ENCODE data around the gene THEMIS. TPM values are rescaled to one million over a fixed set of nuclear protein-coding genes. Genes with fewer than 3 reads are reported as not detected.

THEMIS gene
- total and polyA plus RNA-seq, 10 of the 15 experiments (the other 5 are each of a cell fraction or from before 2014, with no cell fraction given): 0.06 to 1.5 (median 0.08) TPM; not detected in 6

DNA sequence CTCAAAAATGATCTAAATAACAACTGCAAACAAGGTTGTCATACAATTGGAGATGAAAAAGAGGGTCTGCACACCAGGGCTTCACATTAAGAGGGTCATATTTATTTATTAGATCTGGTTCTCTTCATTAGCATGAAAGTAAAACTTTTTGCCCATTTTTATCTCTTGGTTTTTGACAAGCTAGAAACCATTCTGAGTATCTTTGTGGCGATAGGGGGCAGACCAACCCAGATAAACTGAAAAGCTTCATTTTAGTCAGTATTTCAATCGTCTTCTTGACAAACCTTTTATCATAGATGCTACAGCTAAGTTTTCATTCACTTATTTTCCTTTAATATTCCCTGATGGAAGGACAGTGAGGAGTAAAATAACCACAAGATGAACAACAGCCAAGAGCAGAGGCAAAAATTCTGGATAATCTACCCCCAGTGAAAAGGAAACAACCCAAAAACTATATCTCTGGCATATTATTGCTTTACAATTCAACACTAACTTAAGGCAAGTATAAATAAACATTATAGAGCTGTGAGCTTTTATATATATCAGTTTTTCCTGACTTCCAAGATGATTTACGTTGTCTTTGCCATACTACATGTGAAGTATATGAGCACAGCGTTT is 45.2 kb downstream of the THEMIS start:
- DNase-seq (ENCODE audit: low read depth, low spot score) (no peak), FAIRE-seq (no peak), ATAC-seq (peak; percentile 82)
- Histone ChIP-seq H3K27ac (ENCODE audit: control insufficient read depth, insufficient read depth) (no peak overlapping the region), H3K4me3 (no peak overlapping the region), H3K27me3 (replicated peaks in 1 of 2; ENCODE audit: control insufficient read depth in 2 of 2, insufficient read depth in 2 of 2, low read length in 1 of 2) (no peaks in the 10 kb centered on the region), H3K9me3 (replicated peaks; ENCODE audit: control insufficient read depth, insufficient read depth, low read length) (no peaks in the 10 kb centered on the region), H4K20me1 (ENCODE audit: control insufficient read depth, insufficient read depth) (no peaks in the 10 kb centered on the region), H3K9ac (ENCODE audit: control insufficient read depth, insufficient read depth, low read length) (no peak overlapping the region), H3K79me2 (ENCODE audit: control insufficient read depth, insufficient read depth, low read length) (no peaks in the 10 kb centered on the region), H3K4me1 (ENCODE audit: control insufficient read depth, insufficient read depth, low read length) (no peaks in the 10 kb centered on the region), H3K36me3 (ENCODE audit: control insufficient read depth in 2 of 2, insufficient read depth in 2 of 2, low read length in 1 of 2) (no peaks in the 10 kb centered on the region), H3K4me2 (ENCODE audit: control insufficient read depth, insufficient read depth) (no peak overlapping the region), H2AFZ (ENCODE audit: control insufficient read depth, low read depth, low read length) (no peak overlapping the region)
- in situ Hi-C loops (cut with MboI): no loop called here
- intact Hi-C loops (cut with micrococcal nuclease; ENCODE audit: unreplicated experiment): loop anchor here (1.0 to 10.0 kb wide), 5 partner anchors 97 to 875 kb away; no protein-coding TSS in a partner anchor
- TF ChIP-seq, protein P1, sequence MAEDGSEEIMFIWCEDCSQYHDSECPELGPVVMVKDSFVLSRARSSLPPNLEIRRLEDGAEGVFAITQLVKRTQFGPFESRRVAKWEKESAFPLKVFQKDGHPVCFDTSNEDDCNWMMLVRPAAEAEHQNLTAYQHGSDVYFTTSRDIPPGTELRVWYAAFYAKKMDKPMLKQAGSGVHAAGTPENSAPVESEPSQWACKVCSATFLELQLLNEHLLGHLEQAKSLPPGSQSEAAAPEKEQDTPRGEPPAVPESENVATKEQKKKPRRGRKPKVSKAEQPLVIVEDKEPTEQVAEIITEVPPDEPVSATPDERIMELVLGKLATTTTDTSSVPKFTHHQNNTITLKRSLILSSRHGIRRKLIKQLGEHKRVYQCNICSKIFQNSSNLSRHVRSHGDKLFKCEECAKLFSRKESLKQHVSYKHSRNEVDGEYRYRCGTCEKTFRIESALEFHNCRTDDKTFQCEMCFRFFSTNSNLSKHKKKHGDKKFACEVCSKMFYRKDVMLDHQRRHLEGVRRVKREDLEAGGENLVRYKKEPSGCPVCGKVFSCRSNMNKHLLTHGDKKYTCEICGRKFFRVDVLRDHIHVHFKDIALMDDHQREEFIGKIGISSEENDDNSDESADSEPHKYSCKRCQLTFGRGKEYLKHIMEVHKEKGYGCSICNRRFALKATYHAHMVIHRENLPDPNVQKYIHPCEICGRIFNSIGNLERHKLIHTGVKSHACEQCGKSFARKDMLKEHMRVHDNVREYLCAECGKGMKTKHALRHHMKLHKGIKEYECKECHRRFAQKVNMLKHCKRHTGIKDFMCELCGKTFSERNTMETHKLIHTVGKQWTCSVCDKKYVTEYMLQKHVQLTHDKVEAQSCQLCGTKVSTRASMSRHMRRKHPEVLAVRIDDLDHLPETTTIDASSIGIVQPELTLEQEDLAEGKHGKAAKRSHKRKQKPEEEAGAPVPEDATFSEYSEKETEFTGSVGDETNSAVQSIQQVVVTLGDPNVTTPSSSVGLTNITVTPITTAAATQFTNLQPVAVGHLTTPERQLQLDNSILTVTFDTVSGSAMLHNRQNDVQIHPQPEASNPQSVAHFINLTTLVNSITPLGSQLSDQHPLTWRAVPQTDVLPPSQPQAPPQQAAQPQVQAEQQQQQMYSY (CRISPR knock-in tag; IDR thresholded peaks at IDR 0.05): no peak
- TF ChIP-seq POLR2AphosphoS5 (IDR thresholded peaks at IDR 0.05; ENCODE audit: low read length): no peak
- TF ChIP-seq, protein P2, sequence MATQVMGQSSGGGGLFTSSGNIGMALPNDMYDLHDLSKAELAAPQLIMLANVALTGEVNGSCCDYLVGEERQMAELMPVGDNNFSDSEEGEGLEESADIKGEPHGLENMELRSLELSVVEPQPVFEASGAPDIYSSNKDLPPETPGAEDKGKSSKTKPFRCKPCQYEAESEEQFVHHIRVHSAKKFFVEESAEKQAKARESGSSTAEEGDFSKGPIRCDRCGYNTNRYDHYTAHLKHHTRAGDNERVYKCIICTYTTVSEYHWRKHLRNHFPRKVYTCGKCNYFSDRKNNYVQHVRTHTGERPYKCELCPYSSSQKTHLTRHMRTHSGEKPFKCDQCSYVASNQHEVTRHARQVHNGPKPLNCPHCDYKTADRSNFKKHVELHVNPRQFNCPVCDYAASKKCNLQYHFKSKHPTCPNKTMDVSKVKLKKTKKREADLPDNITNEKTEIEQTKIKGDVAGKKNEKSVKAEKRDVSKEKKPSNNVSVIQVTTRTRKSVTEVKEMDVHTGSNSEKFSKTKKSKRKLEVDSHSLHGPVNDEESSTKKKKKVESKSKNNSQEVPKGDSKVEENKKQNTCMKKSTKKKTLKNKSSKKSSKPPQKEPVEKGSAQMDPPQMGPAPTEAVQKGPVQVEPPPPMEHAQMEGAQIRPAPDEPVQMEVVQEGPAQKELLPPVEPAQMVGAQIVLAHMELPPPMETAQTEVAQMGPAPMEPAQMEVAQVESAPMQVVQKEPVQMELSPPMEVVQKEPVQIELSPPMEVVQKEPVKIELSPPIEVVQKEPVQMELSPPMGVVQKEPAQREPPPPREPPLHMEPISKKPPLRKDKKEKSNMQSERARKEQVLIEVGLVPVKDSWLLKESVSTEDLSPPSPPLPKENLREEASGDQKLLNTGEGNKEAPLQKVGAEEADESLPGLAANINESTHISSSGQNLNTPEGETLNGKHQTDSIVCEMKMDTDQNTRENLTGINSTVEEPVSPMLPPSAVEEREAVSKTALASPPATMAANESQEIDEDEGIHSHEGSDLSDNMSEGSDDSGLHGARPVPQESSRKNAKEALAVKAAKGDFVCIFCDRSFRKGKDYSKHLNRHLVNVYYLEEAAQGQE (IDR thresholded peaks at IDR 0.05; ENCODE audit: low read depth, low read length): no peak
- TF ChIP-seq NR2C2 (IDR thresholded peaks at IDR 0.05; ENCODE audit: borderline replicate concordance, control insufficient read depth, insufficient read length, low read depth): no peak
- TF ChIP-seq NRF1 (conservative IDR thresholded peaks at IDR 0.05; ENCODE audit: low read depth, low read length): no peak
- TF ChIP-seq SMC3 (IDR thresholded peaks at IDR 0.05; ENCODE audit: borderline replicate concordance, low read length): peak; percentile 40; the same call in 1 of the 2 replicates
- TF ChIP-seq RELA (IDR thresholded peaks at IDR 0.05; ENCODE audit: borderline replicate concordance, partially characterized antibody): no peak
- no peak for TF ChIP-seq LARP7 (IDR thresholded peaks at IDR 0.05)
- no peak for TF ChIP-seq JUNB (IDR thresholded peaks at IDR 0.05)
- TF ChIP-seq RAD21 (IDR thresholded peaks at IDR 0.05; ENCODE audit: insufficient read depth, low read depth, low read length): peak; percentile 48
- TF ChIP-seq, protein P3, sequence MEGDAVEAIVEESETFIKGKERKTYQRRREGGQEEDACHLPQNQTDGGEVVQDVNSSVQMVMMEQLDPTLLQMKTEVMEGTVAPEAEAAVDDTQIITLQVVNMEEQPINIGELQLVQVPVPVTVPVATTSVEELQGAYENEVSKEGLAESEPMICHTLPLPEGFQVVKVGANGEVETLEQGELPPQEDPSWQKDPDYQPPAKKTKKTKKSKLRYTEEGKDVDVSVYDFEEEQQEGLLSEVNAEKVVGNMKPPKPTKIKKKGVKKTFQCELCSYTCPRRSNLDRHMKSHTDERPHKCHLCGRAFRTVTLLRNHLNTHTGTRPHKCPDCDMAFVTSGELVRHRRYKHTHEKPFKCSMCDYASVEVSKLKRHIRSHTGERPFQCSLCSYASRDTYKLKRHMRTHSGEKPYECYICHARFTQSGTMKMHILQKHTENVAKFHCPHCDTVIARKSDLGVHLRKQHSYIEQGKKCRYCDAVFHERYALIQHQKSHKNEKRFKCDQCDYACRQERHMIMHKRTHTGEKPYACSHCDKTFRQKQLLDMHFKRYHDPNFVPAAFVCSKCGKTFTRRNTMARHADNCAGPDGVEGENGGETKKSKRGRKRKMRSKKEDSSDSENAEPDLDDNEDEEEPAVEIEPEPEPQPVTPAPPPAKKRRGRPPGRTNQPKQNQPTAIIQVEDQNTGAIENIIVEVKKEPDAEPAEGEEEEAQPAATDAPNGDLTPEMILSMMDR (IDR thresholded peaks at IDR 0.05 in 2 of 3, conservative IDR thresholded peaks at IDR 0.05 in 1 of 3; ENCODE audit: control insufficient read depth in 2 of 3, extremely low read depth in 1 of 3, insufficient read depth in 1 of 3, low read depth in 3 of 3, low read length in 3 of 3): peak; percentile 29 to 49 (median 35); a peak in 4 of 6 replicates
- ChIA-PET SMC1A (ENCODE audit: uncharacterized antibody, unreplicated experiment) (interaction anchor here (0.5 to 3.0 kb wide), 34 partner anchors 8 to 875 kb away, joined by 3 to 24 read pairs (median 4); no protein-coding TSS in a partner anchor), CTCF (interaction anchor here (0.7 to 3.3 kb wide), 38 partner anchors 9 to 1517 kb away, joined by 3 to 25 read pairs (median 4); no protein-coding TSS in a partner anchor), RAD21 (ENCODE audit: unreplicated experiment) (interaction anchor here (0.6 to 2.9 kb wide), 19 partner anchors 10 to 1396 kb away, joined by 3 to 41 read pairs (median 4); partner anchors contain the start of gene PTPRK), POLR2A (no interaction called here)
- 1% methylated on average over 4 of the region's 4 CpGs for WGBS (ENCODE audit: insufficient coverage, insufficient replicate concordance, low lambda C conversion rate, missing lambda C conversion rate)
- no TSS peak for BruUV-seq (replicated peaks)

Measured in GM12878 (cell line).